NCI-H1105 (cell line): ENCODE results near the gene VEPH1.
"Not testable (repeated sequence)": the region's sequence is repeated elsewhere in the genome, so short reads cannot be mapped to it uniquely, and the experiment has no call there.

Source experiments
- DNase-seq: peaks from one replicate; lab custom pipeline; 2025; lab: John Stamatoyannopoulos, UW

The VEPH1 gene

GRCh38 chr3:157348304-157349075, 154.7 kb downstream of the VEPH1 start:
- DNase-seq: not testable (repeated sequence)

GRCh38 chr3:157347577-157348303, 155.5 kb downstream of the VEPH1 start:
- DNase-seq: no peak

GRCh38 chr3:157336252-157337009, 166.8 kb downstream of the VEPH1 start:
- no peak for DNase-seq

- DNase-seq: no peak
Measured at GRCh38 chr3:157335233-157336076, 167.8 kb downstream of the VEPH1 start.

- DNase-seq: no peak
Measured at GRCh38 chr3:157333551-157333991, 169.6 kb downstream of the VEPH1 start.

- DNase-seq: no peak
Measured at GRCh38 chr3:157330206-157330605, 173.0 kb downstream of the VEPH1 start.

- DNase-seq: no peak
Measured at GRCh38 chr3:157329551-157329950, 173.7 kb downstream of the VEPH1 start.

GRCh38 chr3:157327837-157328236, 175.4 kb downstream of the VEPH1 start:
- no peak for DNase-seq

GRCh38 chr3:157327018-157327417, 176.2 kb downstream of the VEPH1 start:
- DNase-seq: no peak

- DNase-seq: not testable (repeated sequence)
Measured at GRCh38 chr3:157324869-157325268, 178.3 kb downstream of the VEPH1 start.

- no peak for DNase-seq
Measured at GRCh38 chr3:157323360-157323759, 179.9 kb downstream of the VEPH1 start.

- no peak for DNase-seq
Measured at GRCh38 chr3:157319672-157320071, 183.5 kb downstream of the VEPH1 start.

GRCh38 chr3:157318639-157319288, 184.5 kb downstream of the VEPH1 start:
- DNase-seq: no peak

GRCh38 chr3:157317895-157318294, 185.3 kb downstream of the VEPH1 start:
- DNase-seq: no peak

- DNase-seq: no peak
Measured at GRCh38 chr3:157313186-157313585, 190.0 kb downstream of the VEPH1 start.

GRCh38 chr3:157312376-157312745, 190.9 kb downstream of the VEPH1 start:
- no peak for DNase-seq

GRCh38 chr3:157311633-157312375, 191.4 kb downstream of the VEPH1 start:
- no peak for DNase-seq

- no peak for DNase-seq
Measured at GRCh38 chr3:157310329-157311052, 192.7 kb downstream of the VEPH1 start.

- no peak for DNase-seq
Measured at GRCh38 chr3:157306502-157306901, 196.7 kb downstream of the VEPH1 start.

- no peak for DNase-seq
Measured at GRCh38 chr3:157305392-157305791, 197.8 kb downstream of the VEPH1 start.
